H1 (cell line): ENCODE measurements around the gene AGBL1. TPM values are rescaled to one million over a fixed set of nuclear protein-coding genes. Genes with fewer than 3 reads are reported as not detected.

Experiments used
- CTCF ChIA-PET: fragments of 300-600 bp; sonication (Branson Sonifier 250); formaldehyde crosslinking; loops from one replicate; lab custom pipeline; 2021; ENCODE audit not compliant: partially characterized antibody; lab: Charles Lee
- POLR2A ChIA-PET: fragments of 300-600 bp; sonication (Branson Sonifier 250); formaldehyde crosslinking; loops from one replicate; lab custom pipeline; 2021; ENCODE audit warnings: inconsistent platforms; ENCODE audit not compliant: partially characterized antibody; lab: Charles Lee
- DNase-seq, 2 experiments: peaks; one replicate each; pipeline versions ENCODE4 v3.0.0 to v3.0.0-alpha.2; 2010 to 2022; ENCODE audit warnings: low spot score in 2 of 2, low read depth in 1 of 2, mixed read lengths in 1 of 2
- FAIRE-seq: peaks from 2 replicates; lab custom pipeline; 2011; peaks lifted over from hg19 to GRCh38; lab: Jason Lieb, UNC
- H2AFZ ChIP-seq: 2 replicates; pipeline ENCODE4 v1.8.1; 2012; ENCODE audit warnings: low read length, inconsistent platforms
- H2AK5ac ChIP-seq: 2 replicates; pipeline ENCODE4 v1.6.1; 2013; ENCODE audit warnings: low read depth, low read length
- H2BK120ac ChIP-seq: replicated peaks from 2 replicates; pipeline ENCODE3; 2013; ENCODE audit warnings: low read depth, low read length, inconsistent platforms
- H2BK12ac ChIP-seq: 2 replicates; pipeline ENCODE4 v1.6.1; 2013; ENCODE audit warnings: low read depth, low read length
- H2BK15ac ChIP-seq: 2 replicates; pipeline ENCODE4 v1.6.1; 2013; ENCODE audit warnings: low read length
- H2BK20ac ChIP-seq: 2 replicates; pipeline ENCODE4 v1.6.1; 2013; ENCODE audit warnings: low read length
- H2BK5ac ChIP-seq: 2 replicates; pipeline ENCODE4 v1.6.1; 2013; ENCODE audit warnings: low read depth, low read length
- H3K14ac ChIP-seq: 2 replicates; pipeline ENCODE4 v1.6.1; 2013; ENCODE audit warnings: inconsistent platforms; ENCODE audit not compliant: insufficient read length
- H3K18ac ChIP-seq: 2 replicates; pipeline ENCODE4 v1.6.1; 2013; ENCODE audit warnings: low read length; ENCODE audit errors: extremely low read depth
- H3K23ac ChIP-seq: 2 replicates; pipeline ENCODE4 v1.6.1; 2013; ENCODE audit warnings: inconsistent platforms; ENCODE audit not compliant: insufficient read length
- H3K23me2 ChIP-seq: 2 replicates; pipeline ENCODE4 v1.6.1; 2013; ENCODE audit warnings: low read depth, low read length
- H3K27ac ChIP-seq: 2 replicates; pipeline ENCODE4 v1.6.1; 2011; ENCODE audit warnings: low read depth, low read length, inconsistent platforms
- H3K27me3 ChIP-seq, 4 experiments: replicated peaks in 1 of 4; 1 replicate in 1 of 4; 2 replicates in 3 of 4; pipeline versions ENCODE4 v1.6.1 to v1.8.1; 2011 to 2013; ENCODE audit warnings: low read length in 3 of 4, mild to moderate bottlenecking in 3 of 4, inconsistent platforms in 2 of 4, mixed read lengths in 2 of 4, moderate library complexity in 1 of 4; ENCODE audit not compliant: control insufficient read depth in 3 of 4, insufficient read depth in 3 of 4; ENCODE audit errors: extremely low read depth in 1 of 4
- H3K36me3 ChIP-seq, 4 experiments: 2 replicates each; pipeline versions ENCODE4 v1.6.1 to v1.8.1; 2011 to 2013; ENCODE audit warnings: mild to moderate bottlenecking in 4 of 4, low read length in 3 of 4, moderate library complexity in 2 of 4, control low read depth in 1 of 4, inconsistent platforms in 1 of 4; ENCODE audit not compliant: insufficient read depth in 4 of 4, control insufficient read depth in 2 of 4
- H3K4ac ChIP-seq: replicated peaks from 2 replicates; pipeline ENCODE3; 2013; ENCODE audit warnings: low read length, low read depth, mixed read lengths, inconsistent platforms; ENCODE audit not compliant: insufficient read length
- H3K4me1 ChIP-seq, 4 experiments: replicated peaks in 1 of 4; 1 replicate in 1 of 4; 2 replicates in 3 of 4; pipeline versions ENCODE4 v1.6.1 to v1.8.1; 2011 to 2013; ENCODE audit warnings: low read length in 3 of 4, inconsistent platforms in 2 of 4, mixed read lengths in 1 of 4; ENCODE audit not compliant: insufficient read depth in 4 of 4, control insufficient read depth in 3 of 4
- H3K4me2 ChIP-seq, 2 experiments: 2 replicates each; pipeline versions ENCODE4 v1.6.1 to v1.8.1; 2011 to 2013; ENCODE audit warnings: low read depth in 2 of 2, low read length in 2 of 2, control low read depth in 1 of 2, inconsistent platforms in 1 of 2, mild to moderate bottlenecking in 1 of 2; ENCODE audit not compliant: insufficient read depth in 1 of 2
- H3K4me3 ChIP-seq, 4 experiments: fragments of 200-600, 300-600 bp in 1 of 4; sonication (generic), shearing (Covaris generic), sonication (Bioruptor Twin) in 1 of 4; 2 replicates each; pipeline versions ENCODE4 v1.5.1 to v1.8.1; 2011 to 2016; ENCODE audit warnings: low read length in 4 of 4, low read depth in 3 of 4, control low read depth in 2 of 4, inconsistent platforms in 2 of 4, mild to moderate bottlenecking in 2 of 4, mixed read lengths in 1 of 4, moderate library complexity in 1 of 4; ENCODE audit not compliant: insufficient read depth in 2 of 4; ENCODE audit errors: extremely low read depth in 1 of 4
- H3K56ac ChIP-seq: replicated peaks from 2 replicates; pipeline ENCODE3; 2013; ENCODE audit warnings: low read depth, mild to moderate bottlenecking, mixed read lengths, low read length, inconsistent platforms; ENCODE audit not compliant: insufficient read length
- H3K79me1 ChIP-seq: 2 replicates; pipeline ENCODE4 v1.6.1; 2013; ENCODE audit warnings: low read depth, low read length, control low read depth
- H3K79me2 ChIP-seq, 2 experiments: 2 replicates each; pipeline versions ENCODE4 v1.6.1 to v1.8.1; 2012 to 2013; ENCODE audit warnings: low read length in 2 of 2, mild to moderate bottlenecking in 2 of 2, inconsistent platforms in 1 of 2; ENCODE audit not compliant: insufficient read depth in 2 of 2, control insufficient read depth in 1 of 2
- H3K9ac ChIP-seq, 4 experiments: replicated peaks in 1 of 4; 1 replicate in 1 of 4; 2 replicates in 3 of 4; pipeline versions ENCODE4 v1.6.1 to v1.8.1; 2011 to 2013; ENCODE audit warnings: low read depth in 3 of 4, low read length in 3 of 4, control low read depth in 2 of 4, mild to moderate bottlenecking in 2 of 4, moderate library complexity in 2 of 4, inconsistent platforms in 1 of 4; ENCODE audit errors: extremely low read depth in 1 of 4
- H3K9me3 ChIP-seq, 2 experiments: 2 replicates each; pipeline versions ENCODE4 v1.6.1 to v1.8.1; 2012 to 2013; ENCODE audit warnings: mild to moderate bottlenecking in 2 of 2, moderate library complexity in 2 of 2, control low read depth in 1 of 2, inconsistent platforms in 1 of 2, low read depth in 1 of 2, low read length in 1 of 2, mixed read lengths in 1 of 2; ENCODE audit not compliant: insufficient read depth in 2 of 2
- H4K20me1 ChIP-seq, 2 experiments: replicated peaks in 1 of 2; 2 replicates each; pipeline versions ENCODE3 to v1.8.1; 2011 to 2013; ENCODE audit warnings: inconsistent platforms in 2 of 2, low read length in 2 of 2, mild to moderate bottlenecking in 1 of 2; ENCODE audit not compliant: insufficient read depth in 2 of 2, control insufficient read depth in 1 of 2
- H4K5ac ChIP-seq: 2 replicates; pipeline ENCODE4 v1.6.1; 2013; ENCODE audit warnings: low read length, low read depth, mixed read lengths, inconsistent platforms; ENCODE audit not compliant: insufficient read length
- H4K8ac ChIP-seq: 2 replicates; pipeline ENCODE4 v1.8.0; 2013; ENCODE audit warnings: mild to moderate bottlenecking, moderate library complexity, low read length, inconsistent platforms; ENCODE audit not compliant: insufficient read depth; ENCODE audit errors: extremely low read depth
- H4K91ac ChIP-seq: replicated peaks from 2 replicates; pipeline ENCODE3; 2013; ENCODE audit warnings: low read length, mixed read lengths, inconsistent platforms; ENCODE audit not compliant: insufficient read length
- CBX5 ChIP-seq: fragments of 300-800, 300-1000 bp; sonication (generic); IDR thresholded peaks from 2 replicates; pipeline ENCODE4 v1.7.1; 2016; ENCODE audit warnings: antibody characterized with exemption, low read length, low read depth
- WGBS, 2 experiments: shearing (Covaris generic) in 1 of 2; methylation state at CpG; one replicate each; pipeline versions ENCODE4 v1.1.6 to v1.1.7; 2013 to 2015; ENCODE audit warnings: low lambda C conversion rate in 2 of 2, mixed read lengths in 2 of 2, inconsistent platforms in 1 of 2, low coverage in 1 of 2, missing lambda C conversion rate in 1 of 2; ENCODE audit not compliant: insufficient replicate concordance in 2 of 2, insufficient coverage in 1 of 2, insufficient read length in 1 of 2; ENCODE audit errors: extremely low coverage in 1 of 2, missing lambda C conversion rate in 1 of 2; 5-methylcytosine and 5-hydroxymethylcytosine counted together
- polyA plus RNA-seq, 7 experiments: library from polyadenylated mRNA; depleted of rRNA in 3 of 7; stranded (reverse) in 5 of 7; unstranded in 2 of 7; fragments of >200 nt in 5 of 7; fragments of 200-250 nt in 2 of 7; gene quantifications; 1 replicate in 5 of 7; 2 replicates in 1 of 7; 4 replicates in 1 of 7; pipeline versions ENCODE4 v1.2.1 to v1.2.3, GENCODE V29; 2011 to 2013; ENCODE audit warnings: missing spikeins in 2 of 7, mixed read lengths in 2 of 7
- total RNA-seq: library from RNA; stranded (reverse); fragmentation: NEBNext Ultra II Directional; extraction: Animal tissue kit (Norgen Biotek cat#: 25700); gene quantifications from 2 replicates; pipeline ENCODE4 v1.2.1, GENCODE V29; 2021

AGBL1 gene
- total and polyA plus RNA-seq, 2 of the 8 experiments (the other 6 are each of a cell fraction or from before 2014, with no cell fraction given), result not detected

DNA sequence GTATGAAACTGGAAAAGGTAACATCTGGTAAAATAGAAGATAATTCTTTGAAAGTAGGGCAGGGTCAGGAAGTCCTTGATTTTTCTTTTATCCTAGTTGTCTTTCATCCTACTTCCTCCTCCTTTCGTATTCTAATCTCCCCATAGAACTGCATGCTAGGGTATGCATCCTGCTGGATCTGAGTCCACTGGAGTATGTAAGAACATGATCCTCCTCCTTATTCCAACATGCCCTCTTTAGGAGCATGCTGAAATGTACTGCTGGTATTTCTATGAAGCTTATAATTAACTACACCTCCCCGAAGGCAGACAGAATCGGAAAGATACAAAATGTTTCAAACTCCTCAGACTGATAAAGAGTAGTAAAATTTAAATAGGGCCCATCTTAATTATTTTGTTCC, 493.8 kb downstream of the AGBL1 start:
- H3K4me3 ChIP-seq, result no peak overlapping the region
- no peak overlapping the region for H3K56ac ChIP-seq
- no peak overlapping the region for H3K4ac ChIP-seq
- no peaks in the 10 kb centered on the region; the same call in 1 of the 2 replicates for H3K23me2 ChIP-seq
- H2BK20ac ChIP-seq, result no peak overlapping the region
- no peaks in the 10 kb centered on the region for H3K79me2 ChIP-seq
- ChIA-PET CTCF (no interaction called here), POLR2A (no interaction called here)
- H3K79me1 ChIP-seq, result no peaks in the 10 kb centered on the region
- no peak overlapping the region for H2BK120ac ChIP-seq
- no peaks in the 10 kb centered on the region for H3K27me3 ChIP-seq
- no peak overlapping the region for H3K23ac ChIP-seq
- H4K5ac ChIP-seq, result no peak overlapping the region
- H3K27ac ChIP-seq, result no peak overlapping the region
- no peaks in the 10 kb centered on the region for H4K20me1 ChIP-seq
- 92% methylated on average over 3 of the region's 3 CpGs; no CpG with 5 or more reads in 1 of the 2 experiments for WGBS, 2 experiments
- peaks cover 0 to 5% (median 3%) of the 10 kb centered on the region in 4 experiments; a peak in 4 of 7 replicates for H3K4me1 ChIP-seq
- H3K4me2 ChIP-seq, result no peak overlapping the region
- TF ChIP-seq CBX5, result no peak
- TF ChIP-seq, all 59 proteins: peak for 0
- no peak overlapping the region for H3K9ac ChIP-seq
- no peak overlapping the region for H3K14ac ChIP-seq
- DNase-seq, result no peak
- H4K91ac ChIP-seq, result no peak overlapping the region
- H4K8ac ChIP-seq, result no peak overlapping the region
- no peak overlapping the region for H2BK15ac ChIP-seq
- H3K36me3 ChIP-seq, result no peaks in the 10 kb centered on the region; a peak in 1 of 8 replicates
- H3K9me3 ChIP-seq, result peaks cover 0 to 8% of the 10 kb centered on the region in 2 experiments; a peak in 1 of 4 replicates
- FAIRE-seq, result no peak
- H3K18ac ChIP-seq, result no peak overlapping the region
- no peak overlapping the region for H2BK12ac ChIP-seq
- no peak overlapping the region for H2BK5ac ChIP-seq
- no peak overlapping the region for H2AK5ac ChIP-seq
- H2AFZ ChIP-seq, result no peak overlapping the region
